SU-DHL-6 (cell line): ENCODE measurements around the gene WDR73.

ENCODE experiments used
- EZH2phosphoT487 ChIP-seq: fragments of 200-600 bp; sonication (generic), shearing (Covaris generic); conservative IDR thresholded peaks from 2 replicates; pipeline ENCODE4 v1.6.1; 2018; ENCODE audit warnings: mild to moderate bottlenecking, antibody characterized with exemption, low read length, moderate library complexity, mixed read lengths
- TF ChIP-seq, protein P1 (sequence below): fragments of 200-600 bp; sonication (generic); IDR thresholded peaks from one replicate; pipeline ENCODE4 v1.5.1; 2017; ENCODE audit warnings: antibody characterized with exemption, mild to moderate bottlenecking, low read length, moderate library complexity; ENCODE audit not compliant: insufficient read depth, poor library complexity, severe bottlenecking

DNA sequence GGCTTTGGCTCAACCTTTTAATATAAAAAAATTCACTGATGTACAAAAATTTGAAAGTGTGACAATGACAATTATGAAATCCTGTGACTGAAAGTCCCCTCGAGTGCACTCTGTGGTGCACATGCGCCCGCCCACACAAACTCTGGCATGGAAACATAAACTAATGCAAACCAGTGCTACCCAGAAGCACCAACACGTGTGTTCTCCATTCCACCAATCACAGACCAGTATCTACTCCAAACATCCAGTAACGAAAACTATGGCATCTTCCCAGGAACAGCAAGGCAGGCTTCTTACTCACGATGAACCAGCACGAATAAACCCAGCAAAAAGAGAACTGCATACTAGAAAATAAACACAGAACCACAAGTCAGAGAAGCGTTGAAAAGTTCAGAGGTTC, 15.6 kb upstream of the WDR73 start:
- TF ChIP-seq EZH2phosphoT487 = no peak
- TF ChIP-seq, protein P1, sequence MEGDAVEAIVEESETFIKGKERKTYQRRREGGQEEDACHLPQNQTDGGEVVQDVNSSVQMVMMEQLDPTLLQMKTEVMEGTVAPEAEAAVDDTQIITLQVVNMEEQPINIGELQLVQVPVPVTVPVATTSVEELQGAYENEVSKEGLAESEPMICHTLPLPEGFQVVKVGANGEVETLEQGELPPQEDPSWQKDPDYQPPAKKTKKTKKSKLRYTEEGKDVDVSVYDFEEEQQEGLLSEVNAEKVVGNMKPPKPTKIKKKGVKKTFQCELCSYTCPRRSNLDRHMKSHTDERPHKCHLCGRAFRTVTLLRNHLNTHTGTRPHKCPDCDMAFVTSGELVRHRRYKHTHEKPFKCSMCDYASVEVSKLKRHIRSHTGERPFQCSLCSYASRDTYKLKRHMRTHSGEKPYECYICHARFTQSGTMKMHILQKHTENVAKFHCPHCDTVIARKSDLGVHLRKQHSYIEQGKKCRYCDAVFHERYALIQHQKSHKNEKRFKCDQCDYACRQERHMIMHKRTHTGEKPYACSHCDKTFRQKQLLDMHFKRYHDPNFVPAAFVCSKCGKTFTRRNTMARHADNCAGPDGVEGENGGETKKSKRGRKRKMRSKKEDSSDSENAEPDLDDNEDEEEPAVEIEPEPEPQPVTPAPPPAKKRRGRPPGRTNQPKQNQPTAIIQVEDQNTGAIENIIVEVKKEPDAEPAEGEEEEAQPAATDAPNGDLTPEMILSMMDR = no peak
